Colonic mucosa (tissue), 4 donors: Measurements from ENCODE around the gene PRR5. TPM values are rescaled to one million over a fixed set of nuclear protein-coding genes. Genes with fewer than 3 reads are reported as not detected.

Source experiments
- DNase-seq: peaks from one replicate; pipeline ENCODE4 v3.0.0-alpha.2; 2020
- H3K27ac ChIP-seq: fragments of 200-600 bp; one replicate; pipeline ENCODE4 v1.8.0; 2021
- H3K27me3 ChIP-seq: fragments of 200-600 bp; one replicate; pipeline ENCODE4 v1.8.0; 2021
- H3K36me3 ChIP-seq: fragments of 200-600 bp; one replicate; pipeline ENCODE4 v1.8.0; 2021
- H3K4me1 ChIP-seq: fragments of 200-600 bp; one replicate; pipeline ENCODE4 v1.8.0; 2021; ENCODE audit warnings: mild to moderate bottlenecking
- H3K4me3 ChIP-seq: fragments of 200-600 bp; one replicate; pipeline ENCODE4 v1.8.0; 2021
- H3K9ac ChIP-seq, 2 donors: one replicate each; pipeline ENCODE4 v1.7.0; 2013; ENCODE audit warnings: control low read depth in 2 of 2, low read depth in 2 of 2, low read length in 2 of 2
- H3K9me3 ChIP-seq: fragments of 200-600 bp; one replicate; pipeline ENCODE4 v1.8.0; 2021
- intact Hi-C: fragments of 100-400 bp; cut with DNase I; formaldehyde crosslinking; loops from one replicate; pipeline ENCODE4 v1.14.1; 2022
- total RNA-seq, 2 donors: library from RNA; stranded (reverse); fragmentation: NEBNext Ultra II Directional in 1 of 2; extraction: Animal tissue kit (Norgen Biotek cat#: 25700) in 1 of 2; gene quantifications; one replicate each; pipeline ENCODE4 v1.2.1, GENCODE V29; 2021
- TF ChIP-seq, protein P1 (sequence below): fragments of 200-600 bp; IDR thresholded peaks from one replicate; pipeline ENCODE4 v1.8.0; 2022; ENCODE audit warnings: antibody characterized with exemption, mild to moderate bottlenecking
- donor health status: healthy.
- donor health status: DM: no; HTN: no; CAD: no.
- donor health status: DM: no; HTN: no; CAD: no.

Gene PRR5
- total RNA-seq, 2 donors from 2014 or later, result 21.2 to 45.8 TPM

DNA sequence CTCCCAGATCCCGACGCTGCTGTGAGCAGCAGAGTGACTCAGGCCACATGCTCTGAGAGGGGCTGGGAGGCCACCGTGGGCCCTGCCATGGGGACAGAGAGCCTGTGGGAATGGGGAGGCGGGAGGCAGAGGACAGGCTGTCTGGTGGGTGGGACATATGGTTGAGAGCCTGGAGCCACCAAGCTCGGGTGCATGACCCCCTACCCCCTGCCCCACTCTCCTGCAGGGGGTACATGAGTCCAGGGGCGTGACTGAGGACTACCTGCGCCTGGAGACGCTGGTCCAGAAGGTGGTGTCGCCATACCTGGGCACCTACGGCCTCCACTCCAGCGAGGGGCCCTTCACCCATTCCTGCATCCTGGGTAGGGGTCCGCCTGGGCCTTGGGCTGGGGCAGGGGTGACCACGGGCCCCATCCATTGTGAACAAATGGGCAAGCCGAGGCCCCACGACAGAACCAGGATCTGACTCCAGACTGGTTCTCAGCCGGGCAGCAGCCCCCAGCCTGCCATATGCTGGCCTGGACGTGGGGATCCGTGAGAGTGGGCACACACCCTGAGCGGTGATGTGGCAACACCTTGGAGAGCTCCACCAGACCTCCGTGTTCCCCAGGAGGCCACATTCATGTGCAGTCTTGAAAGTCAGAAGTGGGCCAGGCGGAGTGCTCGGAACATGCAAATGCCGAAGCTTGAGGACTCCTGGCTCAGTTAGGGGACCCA lies 33.0 kb downstream of the PRR5 start:
- intact Hi-C loops, result no loop called here
- H3K9me3 ChIP-seq, result no peaks in the 10 kb centered on the region

DNA sequence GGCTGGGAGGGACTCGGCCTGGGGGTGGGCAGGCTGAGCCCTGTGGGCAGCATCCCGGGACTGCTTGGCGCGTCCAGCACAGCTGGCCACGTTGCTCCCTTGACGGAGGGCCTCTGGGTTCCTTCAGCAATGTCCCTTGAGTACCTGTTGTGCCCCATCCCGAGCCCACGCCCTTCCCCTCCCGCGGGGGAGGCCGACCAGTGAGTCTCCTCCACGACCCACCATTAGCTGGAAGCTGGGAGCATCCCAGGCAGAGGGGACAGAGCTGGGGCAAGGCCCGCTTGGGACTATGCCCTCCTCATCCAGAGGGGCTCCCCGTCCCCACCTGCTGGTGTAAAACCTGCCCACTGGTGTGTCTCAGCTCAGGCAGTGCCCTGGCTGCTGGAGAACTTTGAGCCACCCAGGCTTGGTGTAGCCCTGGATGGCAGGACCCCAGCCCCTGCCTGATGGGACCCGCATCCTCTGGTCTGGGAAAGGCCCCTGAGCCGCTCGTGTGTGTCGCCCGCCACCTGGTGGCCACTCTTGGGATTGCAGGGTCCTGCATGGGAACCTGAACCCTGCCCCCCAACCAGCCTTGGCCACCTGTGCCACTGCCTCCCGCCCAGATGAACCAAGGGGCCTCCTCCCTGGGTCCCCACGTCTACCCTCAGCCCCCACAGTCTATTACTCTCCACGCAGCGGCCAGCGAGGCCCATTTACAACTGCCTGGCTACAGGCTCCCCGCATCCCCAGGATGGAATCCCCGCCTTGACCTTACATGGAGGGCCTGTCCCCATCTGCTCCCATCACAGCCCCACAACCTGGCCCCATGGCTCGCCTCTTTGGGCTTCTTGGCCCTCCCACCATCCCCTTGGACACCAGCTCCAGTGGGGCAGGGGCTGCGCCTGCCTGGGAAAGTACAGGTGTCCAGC lies 33.8 kb downstream of the PRR5 start:
- Histone ChIP-seq H3K9ac (peak overlapping the region in 1 of 2 donors; percentile 12), H3K4me1 (peaks cover 5% of the 10 kb centered on the region), H3K4me3 (no peak overlapping the region), H3K36me3 (no peaks in the 10 kb centered on the region), H3K9me3 (no peaks in the 10 kb centered on the region), H3K27ac (no peak overlapping the region), H3K27me3 (no peaks in the 10 kb centered on the region)
- intact Hi-C loops, result loop anchor here (2.0 kb wide), 1 partner anchor 39 kb away; no protein-coding TSS in a partner anchor
- TF ChIP-seq, protein P1, sequence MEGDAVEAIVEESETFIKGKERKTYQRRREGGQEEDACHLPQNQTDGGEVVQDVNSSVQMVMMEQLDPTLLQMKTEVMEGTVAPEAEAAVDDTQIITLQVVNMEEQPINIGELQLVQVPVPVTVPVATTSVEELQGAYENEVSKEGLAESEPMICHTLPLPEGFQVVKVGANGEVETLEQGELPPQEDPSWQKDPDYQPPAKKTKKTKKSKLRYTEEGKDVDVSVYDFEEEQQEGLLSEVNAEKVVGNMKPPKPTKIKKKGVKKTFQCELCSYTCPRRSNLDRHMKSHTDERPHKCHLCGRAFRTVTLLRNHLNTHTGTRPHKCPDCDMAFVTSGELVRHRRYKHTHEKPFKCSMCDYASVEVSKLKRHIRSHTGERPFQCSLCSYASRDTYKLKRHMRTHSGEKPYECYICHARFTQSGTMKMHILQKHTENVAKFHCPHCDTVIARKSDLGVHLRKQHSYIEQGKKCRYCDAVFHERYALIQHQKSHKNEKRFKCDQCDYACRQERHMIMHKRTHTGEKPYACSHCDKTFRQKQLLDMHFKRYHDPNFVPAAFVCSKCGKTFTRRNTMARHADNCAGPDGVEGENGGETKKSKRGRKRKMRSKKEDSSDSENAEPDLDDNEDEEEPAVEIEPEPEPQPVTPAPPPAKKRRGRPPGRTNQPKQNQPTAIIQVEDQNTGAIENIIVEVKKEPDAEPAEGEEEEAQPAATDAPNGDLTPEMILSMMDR, result peak; percentile 99
- DNase-seq, result peak; percentile 89

More for the DNA sequence above, 33.0 kb downstream of the PRR5 start:
- no peaks in the 10 kb centered on the region for H3K27me3 ChIP-seq
- peaks cover 5% of the 10 kb centered on the region for H3K4me1 ChIP-seq
- no peak overlapping the region for H3K27ac ChIP-seq
- no peak overlapping the region for H3K4me3 ChIP-seq
- DNase-seq, result no peak
- H3K9ac ChIP-seq, result no peak overlapping the region
- H3K36me3 ChIP-seq, result no peaks in the 10 kb centered on the region
- TF ChIP-seq, protein P1, result no peak

DNA sequence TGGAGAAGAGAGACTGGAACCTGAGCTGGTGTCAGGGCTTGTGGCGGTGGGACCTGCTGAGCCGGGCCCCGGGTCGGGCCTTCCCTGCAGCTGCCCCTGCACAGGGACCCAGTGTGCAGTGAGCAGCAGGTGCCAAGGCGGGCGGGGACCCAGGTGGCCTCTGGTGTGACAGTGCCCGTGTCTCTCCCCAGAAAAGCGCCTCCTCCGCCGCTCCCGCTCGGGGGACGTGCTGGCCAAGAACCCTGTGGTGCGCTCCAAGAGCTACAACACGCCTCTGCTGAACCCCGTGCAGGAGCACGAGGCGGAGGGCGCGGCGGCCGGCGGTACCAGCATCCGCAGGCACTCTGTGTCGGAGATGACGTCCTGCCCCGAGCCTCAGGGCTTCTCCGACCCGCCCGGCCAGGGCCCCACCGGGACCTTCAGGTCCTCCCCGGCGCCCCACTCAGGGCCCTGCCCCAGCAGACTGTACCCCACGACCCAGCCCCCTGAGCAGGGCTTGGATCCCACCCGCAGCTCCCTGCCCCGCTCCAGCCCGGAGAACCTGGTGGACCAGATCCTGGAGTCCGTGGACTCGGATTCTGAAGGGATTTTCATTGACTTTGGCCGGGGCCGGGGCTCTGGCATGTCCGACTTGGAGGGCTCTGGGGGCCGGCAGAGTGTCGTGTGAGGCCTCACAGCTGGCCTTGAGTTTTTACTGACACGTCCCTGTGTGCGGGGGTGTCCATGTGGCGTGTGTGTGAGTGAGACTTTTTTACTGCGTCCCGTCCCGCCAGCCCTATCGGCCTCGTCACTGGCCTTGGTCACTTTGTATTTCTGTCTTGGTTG lies 34.8 kb downstream of the PRR5 start:
- Histone ChIP-seq H3K4me1 (peaks cover 5% of the 10 kb centered on the region), H3K9me3 (no peaks in the 10 kb centered on the region), H3K36me3 (no peaks in the 10 kb centered on the region), H3K27me3 (no peaks in the 10 kb centered on the region), H3K9ac (no peak overlapping the region), H3K27ac (no peak overlapping the region), H3K4me3 (no peak overlapping the region)
- DNase-seq, result no peak
- intact Hi-C loops, result loop anchor here (2.0 kb wide), 1 partner anchor 40 kb away; no protein-coding TSS in a partner anchor
- TF ChIP-seq, protein P1, result no peak

DNA sequence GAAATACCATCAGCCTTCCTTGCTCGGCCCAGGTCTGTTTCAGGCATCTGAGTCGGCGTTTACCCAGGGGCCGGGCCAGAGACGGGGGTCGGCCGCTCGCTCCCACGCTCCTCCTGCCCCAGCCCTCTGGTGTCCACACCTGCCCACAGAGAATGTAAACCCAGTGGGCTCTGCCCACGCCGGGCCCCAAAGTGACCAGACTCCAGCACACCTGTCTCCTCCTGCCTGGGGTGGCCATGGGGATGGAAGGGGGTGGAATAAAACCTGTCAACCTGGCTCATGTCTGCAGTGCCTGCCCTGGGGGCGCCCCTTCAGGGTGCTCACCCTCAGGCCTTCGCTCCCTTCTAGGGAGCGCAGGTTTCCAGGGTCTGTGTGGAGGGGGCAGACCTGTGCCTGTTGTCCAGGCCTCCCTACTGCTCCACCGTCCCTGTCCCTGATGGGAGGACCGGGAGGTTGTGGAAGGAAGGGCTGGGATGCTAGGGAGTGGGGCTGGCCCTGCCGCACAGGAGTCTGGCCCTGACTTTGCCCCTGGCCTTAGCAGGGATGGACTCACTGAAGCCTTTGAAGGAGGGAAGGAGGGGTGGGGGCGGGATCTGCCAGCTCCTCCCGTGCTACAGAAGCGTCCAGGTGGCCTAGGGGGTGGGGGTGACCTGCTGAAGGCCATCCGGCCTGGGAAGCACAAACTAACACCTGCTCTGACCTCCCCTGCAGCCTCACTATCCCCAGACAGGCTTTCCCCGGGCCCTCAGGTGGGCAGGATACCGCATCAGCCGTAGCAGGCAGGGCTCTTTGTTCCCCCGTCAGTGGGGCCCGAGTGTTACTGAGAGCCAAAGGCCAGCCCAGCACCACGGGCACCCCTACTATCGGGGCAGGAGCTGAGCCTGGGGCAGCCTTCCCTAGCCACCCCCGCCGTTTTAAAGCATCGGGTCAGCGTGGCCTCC lies 35.7 kb downstream of the PRR5 start:
- Histone ChIP-seq H3K9me3 (no peaks in the 10 kb centered on the region), H3K27me3 (no peaks in the 10 kb centered on the region), H3K4me1 (peaks cover 5% of the 10 kb centered on the region), H3K36me3 (no peaks in the 10 kb centered on the region), H3K4me3 (no peak overlapping the region), H3K27ac (no peak overlapping the region), H3K9ac (peak overlapping the region; percentile 35 to 43)
- intact Hi-C loops, result loop anchor here (2.0 kb wide), 1 partner anchor 41 kb away; no protein-coding TSS in a partner anchor
- TF ChIP-seq, protein P1, result no peak
- no peak for DNase-seq
